ENCODE data around the gene PER3.

The PER3 gene

DNA sequence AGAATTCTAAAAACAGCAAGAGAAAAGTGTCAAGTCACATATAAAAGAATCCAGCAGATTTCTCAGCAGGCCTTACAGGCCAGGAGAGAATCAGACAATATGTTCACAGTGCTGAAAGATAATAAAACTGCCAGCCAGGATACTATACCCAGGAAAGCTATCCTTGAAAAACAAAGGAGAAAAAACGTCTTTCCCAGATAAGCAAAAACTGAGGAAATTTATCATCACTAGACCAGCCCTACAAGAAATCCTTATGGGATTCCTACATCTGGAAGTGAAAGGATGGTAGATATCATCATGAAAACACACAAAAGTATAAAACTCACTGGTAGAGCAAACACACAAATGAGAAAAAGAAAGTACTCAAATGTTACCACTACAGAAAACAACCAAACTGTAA lies 93.9 kb downstream of the PER3 start:
- DNase-seq, result no peak

DNA sequence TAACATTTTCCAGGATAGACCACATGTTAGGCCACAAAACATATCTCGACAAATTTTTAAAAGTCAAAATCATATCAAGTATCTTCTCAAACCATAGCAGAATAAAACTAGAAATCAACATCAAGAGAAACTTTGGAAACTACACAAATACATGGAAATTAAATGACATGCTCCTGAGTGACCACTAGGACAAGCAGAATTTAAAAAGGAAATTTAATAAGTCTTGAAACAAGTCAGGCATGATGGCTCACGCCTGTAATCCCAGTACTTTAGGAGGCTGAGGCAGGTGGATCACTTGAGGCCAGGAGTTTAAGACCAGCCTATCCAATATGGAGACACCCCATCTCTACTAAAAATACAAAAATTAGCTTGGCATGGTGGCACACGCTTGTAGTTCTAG lies 95.1 kb downstream of the PER3 start:
- DNase-seq, result no peak

DNA sequence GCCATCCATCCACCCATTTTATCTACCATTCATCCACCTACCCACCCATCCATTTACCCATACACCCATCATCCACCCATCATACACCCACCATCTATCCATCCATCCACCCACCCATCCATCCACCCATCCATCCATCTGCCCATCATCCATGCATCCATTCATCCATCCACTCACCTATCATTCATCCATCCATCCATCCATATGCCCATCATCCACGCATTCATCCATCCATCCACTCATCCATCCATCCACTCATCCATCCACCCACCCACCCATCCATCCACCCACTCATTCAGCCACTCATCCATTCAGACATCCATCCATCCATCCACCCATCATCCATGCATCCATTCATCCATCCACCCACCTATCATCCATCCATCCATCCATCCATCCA lies 100.7 kb downstream of the PER3 start:
- DNase-seq, result no peak

DNA sequence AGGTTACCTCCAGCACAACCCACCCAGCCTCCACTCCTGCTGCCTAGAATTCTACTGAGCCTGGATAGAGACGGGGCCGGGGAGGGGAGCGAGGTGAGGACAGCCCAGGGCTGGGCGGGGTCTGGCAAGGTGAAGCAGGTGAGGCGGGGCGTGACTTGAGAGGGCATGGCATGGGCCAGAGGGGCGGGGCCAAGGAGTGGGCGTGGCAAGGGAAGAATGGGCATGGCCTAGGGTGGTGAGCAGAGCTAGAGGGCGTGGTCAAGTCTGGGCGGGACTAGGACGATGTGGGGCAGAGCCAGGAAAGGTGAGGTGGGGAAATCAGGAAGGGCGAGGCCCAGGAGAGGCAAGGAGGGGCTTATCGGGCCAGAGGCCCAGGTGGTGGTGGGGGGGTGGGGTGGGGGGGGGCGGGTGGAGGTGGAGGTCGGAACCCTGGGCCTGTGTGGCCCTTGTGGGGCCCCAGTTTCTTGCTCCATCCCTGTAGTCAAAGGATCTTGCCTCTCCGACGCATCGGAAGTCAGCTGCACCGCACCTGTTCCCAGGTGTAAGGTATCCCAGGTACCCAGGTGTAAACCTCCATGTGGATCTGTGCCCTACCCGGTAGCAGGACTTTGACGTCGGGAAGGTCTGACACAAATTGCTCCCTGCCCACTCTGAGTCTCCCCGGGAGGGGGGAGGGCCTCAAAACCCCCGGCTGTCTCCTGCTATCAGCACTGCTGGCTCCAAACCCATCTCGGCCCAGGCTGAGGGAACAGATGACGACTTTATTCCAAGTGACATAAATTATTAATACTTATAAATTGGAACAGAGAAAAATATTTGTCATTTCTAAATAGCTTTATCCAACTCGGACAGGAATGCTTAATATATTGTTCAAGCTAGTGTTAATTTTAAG lies 101.7 kb downstream of the PER3 start:
- DNase-seq, result peak in 2 of 3 donors; percentile 22 to 45

DNA sequence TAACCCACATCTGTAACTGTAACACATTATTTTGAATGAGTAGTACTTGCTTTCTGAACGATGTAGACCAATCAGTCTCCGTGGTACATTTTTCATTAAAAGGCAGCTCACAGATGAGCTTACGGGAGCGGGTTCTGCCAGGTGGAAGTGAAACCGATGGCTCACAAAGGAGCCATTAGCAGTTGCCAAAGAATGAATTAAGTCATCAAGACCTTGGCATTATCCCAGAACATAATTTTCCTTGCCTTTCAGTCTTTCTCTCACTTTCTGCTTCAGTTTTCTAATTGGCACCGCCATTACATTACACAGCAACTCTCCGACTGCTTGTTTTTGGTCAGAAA lies 102.3 kb downstream of the PER3 start:
- DNase-seq, result peak; percentile 56 to 78 (median 60)

DNA sequence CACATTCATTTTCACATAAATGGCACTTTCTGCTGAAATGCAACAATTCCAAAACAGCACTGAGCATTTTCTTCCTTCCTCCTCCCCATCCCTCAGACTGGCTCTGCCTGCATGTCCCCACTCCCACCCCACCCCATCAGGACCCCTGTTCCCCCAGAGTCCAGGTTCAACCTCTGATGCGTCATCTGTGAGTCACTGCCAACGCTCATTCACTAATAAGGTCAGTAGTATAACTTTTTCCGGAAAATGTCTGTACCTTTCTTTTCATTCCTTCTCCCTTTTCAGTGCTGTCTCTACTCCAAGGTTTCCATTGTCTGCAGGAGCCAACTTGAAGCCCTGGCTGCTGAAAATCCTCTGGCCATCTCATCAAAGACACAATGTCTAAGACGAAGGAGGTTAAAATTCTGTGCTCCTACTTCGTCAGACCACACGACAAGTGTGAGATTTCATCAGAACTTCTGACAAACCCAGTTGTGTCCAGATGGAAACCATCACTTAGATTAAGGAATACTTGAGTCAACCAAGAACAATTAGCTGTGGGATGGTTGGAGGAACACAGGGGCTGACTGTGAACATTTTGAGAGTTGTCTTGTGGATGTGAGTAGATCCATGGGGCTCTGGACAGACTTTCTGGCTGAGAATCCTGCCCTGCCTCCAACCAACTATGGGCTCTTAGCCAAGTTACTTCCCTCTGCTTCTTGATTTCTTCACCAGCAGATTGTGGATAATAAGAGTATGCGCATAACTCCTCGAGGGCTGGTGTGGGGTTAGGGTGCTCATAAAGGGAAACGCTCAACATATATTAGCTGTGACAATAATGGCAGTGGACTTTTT lies 104.4 kb downstream of the PER3 start:
- DNase-seq, result no peak

DNA sequence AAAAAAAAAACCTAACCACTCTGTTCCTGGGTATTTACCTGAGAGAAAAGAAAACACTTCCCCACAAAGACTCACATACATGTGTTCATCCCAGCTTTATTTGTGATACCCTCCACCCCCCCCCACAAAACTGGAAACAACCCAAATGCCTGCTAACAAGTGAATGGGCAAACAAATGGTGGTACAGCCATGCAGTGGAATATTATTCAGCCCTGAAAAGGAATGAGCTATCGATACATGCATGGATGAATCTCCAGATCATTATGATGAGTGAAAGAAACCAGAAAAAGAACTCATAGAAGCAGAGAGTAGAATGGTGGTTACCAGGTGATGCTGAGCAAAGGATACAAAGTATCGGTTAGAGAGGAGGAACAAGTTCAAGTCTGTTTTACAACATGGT lies 106.8 kb downstream of the PER3 start:
- DNase-seq, result no peak

DNA sequence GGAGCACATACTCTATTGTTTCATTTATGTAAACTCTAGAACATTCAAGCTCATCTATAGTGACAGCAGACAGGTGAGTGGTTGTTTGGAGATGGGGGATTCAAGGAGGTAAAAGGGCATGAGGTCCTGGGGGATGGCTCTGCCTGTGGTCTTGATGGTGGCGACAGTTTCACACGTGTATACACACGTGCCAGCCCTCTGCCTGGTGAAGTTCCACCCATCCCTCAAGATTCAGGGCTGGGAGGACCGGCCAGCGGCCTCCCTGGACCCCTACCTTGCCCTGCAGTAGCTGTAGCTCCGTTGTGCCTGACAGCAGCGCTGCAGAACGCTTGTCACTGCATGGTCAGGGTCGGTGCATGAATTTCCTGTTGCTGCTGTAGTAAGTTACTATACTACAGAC lies 107.7 kb downstream of the PER3 start:
- DNase-seq, result no peak

DNA sequence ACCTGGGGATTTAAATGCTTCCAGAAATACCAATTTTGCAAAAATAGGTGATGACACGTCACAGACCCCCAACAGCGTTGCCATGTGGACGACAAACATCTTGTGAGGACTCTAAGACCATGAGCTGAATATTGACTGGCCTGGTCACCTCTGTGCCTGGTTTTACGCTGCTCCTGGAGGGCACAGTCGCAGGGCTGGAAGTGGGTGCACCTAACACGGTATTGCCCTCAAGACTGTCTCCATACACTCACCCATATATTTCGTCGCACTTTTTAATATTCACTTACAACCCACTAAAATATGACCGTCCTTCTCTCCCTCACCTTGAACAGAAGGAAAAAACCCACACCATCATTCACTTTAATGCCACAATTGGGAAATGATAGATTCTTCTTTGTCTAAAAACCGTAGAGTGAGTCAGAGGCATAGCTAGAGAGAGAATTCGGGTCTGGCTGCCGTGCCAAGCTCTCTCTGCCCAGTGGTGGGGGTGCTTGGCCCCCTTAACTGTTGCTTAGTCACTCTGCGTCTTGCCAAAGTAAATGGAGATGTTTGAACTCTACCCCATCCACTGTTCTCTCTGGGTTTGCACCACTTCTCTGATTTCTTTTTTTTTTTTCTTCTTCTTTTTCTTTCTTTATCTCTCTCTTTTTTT lies 109.6 kb downstream of the PER3 start:
- no peak for DNase-seq
